Liver (tissue), 9 donors: Measurements from ENCODE around the gene SLC25A25. TPM values are rescaled to one million over a fixed set of nuclear protein-coding genes. Genes with fewer than 3 reads are reported as not detected.

Experiments used
- DNase-seq: peaks from one replicate; pipeline ENCODE4 v3.0.0-alpha.2; 2017; ENCODE audit warnings: low spot score
- H3K27ac ChIP-seq, 2 donors: one replicate each; pipeline ENCODE4 v1.7.0; 2013; ENCODE audit warnings: inconsistent platforms in 2 of 2, low read length in 2 of 2, control low read depth in 1 of 2, low read depth in 1 of 2, mild to moderate bottlenecking in 1 of 2
- H3K27me3 ChIP-seq, 4 donors: one replicate each; pipeline versions ENCODE4 v1.6.1 to v1.7.0; 2013; ENCODE audit warnings: low read length in 3 of 4, inconsistent platforms in 1 of 4, mild to moderate bottlenecking in 1 of 4, moderate library complexity in 1 of 4; ENCODE audit not compliant: control insufficient read depth in 4 of 4, insufficient read depth in 4 of 4
- H3K36me3 ChIP-seq, 4 donors: one replicate each; pipeline versions ENCODE4 v1.6.1 to v1.7.0; 2013; ENCODE audit warnings: low read length in 3 of 4, mild to moderate bottlenecking in 3 of 4, low read depth in 1 of 4, moderate library complexity in 1 of 4; ENCODE audit not compliant: control insufficient read depth in 4 of 4, insufficient read depth in 3 of 4
- H3K4me1 ChIP-seq, 4 donors: one replicate each; pipeline versions ENCODE4 v1.6.1 to v1.7.0; 2013; ENCODE audit warnings: low read length in 3 of 4, mild to moderate bottlenecking in 3 of 4, moderate library complexity in 1 of 4; ENCODE audit not compliant: control insufficient read depth in 4 of 4, insufficient read depth in 4 of 4
- H3K4me3 ChIP-seq, 3 donors: one replicate each; pipeline versions ENCODE4 v1.6.1 to v1.7.0; 2013; ENCODE audit warnings: low read length in 3 of 3, control low read depth in 1 of 3, low read depth in 1 of 3, mild to moderate bottlenecking in 1 of 3
- H3K9ac ChIP-seq, 2 donors: one replicate each; pipeline ENCODE4 v1.7.0; 2013; ENCODE audit warnings: low read length in 2 of 2, mild to moderate bottlenecking in 2 of 2, moderate library complexity in 2 of 2, control low read depth in 1 of 2, low read depth in 1 of 2
- H3K9me3 ChIP-seq, 4 donors: one replicate each; pipeline versions ENCODE4 v1.6.1 to v1.7.0; 2013; ENCODE audit warnings: low read length in 3 of 4; ENCODE audit not compliant: control insufficient read depth in 4 of 4
- EGR1 ChIP-seq, 2 donors: IDR thresholded peaks; 2 replicates each; pipeline ENCODE4 v1.6.1; 2016 to 2018; ENCODE audit warnings: antibody characterized with exemption in 2 of 2, low read depth in 2 of 2
- FOXA1 ChIP-seq: IDR thresholded peaks from 2 replicates; pipeline ENCODE4 v1.6.1; 2016; ENCODE audit warnings: antibody characterized with exemption
- FOXA2 ChIP-seq: IDR thresholded peaks from 2 replicates; pipeline ENCODE4 v1.6.1; 2016; ENCODE audit warnings: antibody characterized with exemption
- GABPA ChIP-seq, 2 donors: IDR thresholded peaks in 1 of 2; conservative IDR thresholded peaks in 1 of 2; 2 replicates each; pipeline ENCODE4 v1.6.1; 2016; ENCODE audit warnings: antibody characterized with exemption in 2 of 2, mild to moderate bottlenecking in 1 of 2, moderate library complexity in 1 of 2
- HNF4A ChIP-seq, 2 donors: conservative IDR thresholded peaks; 2 replicates each; pipeline ENCODE4 v1.6.1; 2016; ENCODE audit warnings: antibody characterized with exemption in 2 of 2, mild to moderate bottlenecking in 2 of 2
- HNF4G ChIP-seq: IDR thresholded peaks from 2 replicates; pipeline ENCODE4 v1.6.1; 2016; ENCODE audit warnings: antibody characterized with exemption
- JUND ChIP-seq, 2 donors: IDR thresholded peaks; 2 replicates each; pipeline ENCODE4 v1.6.1; 2016; ENCODE audit warnings: antibody characterized with exemption in 2 of 2
- MAX ChIP-seq: IDR thresholded peaks from 2 replicates; pipeline ENCODE4 v1.6.1; 2016; ENCODE audit warnings: antibody characterized with exemption
- NR2F2 ChIP-seq: IDR thresholded peaks from 2 replicates; pipeline ENCODE4 v1.6.1; 2016; ENCODE audit warnings: antibody characterized with exemption
- RAD21 ChIP-seq, 2 donors: IDR thresholded peaks; 2 replicates each; pipeline ENCODE4 v1.6.1; 2016; ENCODE audit warnings: antibody characterized with exemption in 2 of 2, mild to moderate bottlenecking in 2 of 2
- RXRA ChIP-seq, 2 donors: IDR thresholded peaks; 2 replicates each; pipeline ENCODE4 v1.6.1; 2017 to 2018; ENCODE audit warnings: antibody characterized with exemption in 2 of 2, mild to moderate bottlenecking in 1 of 2
- SP1 ChIP-seq: IDR thresholded peaks from 2 replicates; pipeline ENCODE4 v1.6.1; 2018; ENCODE audit warnings: antibody characterized with exemption, mild to moderate bottlenecking
- TAF1 ChIP-seq: conservative IDR thresholded peaks from 2 replicates; pipeline ENCODE4 v1.6.1; 2016; ENCODE audit warnings: antibody characterized with exemption, mild to moderate bottlenecking
- YY1 ChIP-seq: IDR thresholded peaks from 2 replicates; pipeline ENCODE4 v1.6.1; 2016; ENCODE audit warnings: antibody characterized with exemption, mild to moderate bottlenecking
- ZBTB33 ChIP-seq: IDR thresholded peaks from 2 replicates; pipeline ENCODE4 v1.6.1; 2016; ENCODE audit warnings: antibody characterized with exemption
- WGBS: extraction: QIAGEN DNeasy Blood & Tissue Kit; methylation state at CpG from one replicate; pipeline ENCODE4 v1.1.7; 2013; 5-methylcytosine and 5-hydroxymethylcytosine counted together
- polyA plus RNA-seq, 2 donors: library from polyadenylated mRNA; stranded (reverse) in 1 of 2; unstranded in 1 of 2; fragments of 200-250 nt in 1 of 2; fragments of >200 nt in 1 of 2; fragmentation: Nextera tagmentation in 1 of 2; extraction: Ambion mirVana in 1 of 2; gene quantifications; one replicate each; pipeline versions ENCODE4 v1.2.1 to v1.2.3, GENCODE V29; 2013 to 2015
- total RNA-seq, 2 donors: library from RNA; depleted of rRNA; stranded (reverse); fragments of >200 nt; gene quantifications; one replicate each; pipeline ENCODE4 v1.2.3, GENCODE V29; 2014
- TF ChIP-seq, protein P1 (sequence below): IDR thresholded peaks from 2 replicates; pipeline ENCODE4 v1.6.1; 2016; ENCODE audit warnings: antibody characterized with exemption, mild to moderate bottlenecking
- TF ChIP-seq, protein P2 (sequence below): IDR thresholded peaks from 2 replicates; pipeline ENCODE4 v1.6.1; 2016; ENCODE audit warnings: antibody characterized with exemption
- TF ChIP-seq, protein P3 (sequence below): fragments of 150-350 bp; IDR thresholded peaks from 2 replicates; pipeline ENCODE4 v1.5.1; 2017; ENCODE audit warnings: improper control_type of control experiment, low read depth, low read length; ENCODE audit not compliant: missing input control
- donor health status: healthy.
- donor health status: healthy.
- donor health status: healthy.
- donor health status: healthy.
- donor health status: healthy.

Gene SLC25A25
- total and polyA plus RNA-seq, 4 donors: 21.7 to 74.6 (median 39.3) TPM

- WGBS: 61% methylated on average over 4 of the region's 4 CpGs
- Histone ChIP-seq H3K9ac (no peak overlapping the region), H3K4me1 (peaks cover 2 to 13% (median 8%) of the 10 kb centered on the region in 4 donors), H3K4me3 (no peak overlapping the region), H3K27me3 (no peaks in the 10 kb centered on the region), H3K36me3 (no peaks in the 10 kb centered on the region), H3K9me3 (no peaks in the 10 kb centered on the region), H3K27ac (no peak overlapping the region)
- TF ChIP-seq JUND (IDR thresholded peaks at IDR 0.05) (no peak), RAD21 (IDR thresholded peaks at IDR 0.05) (no peak), EGR1 (IDR thresholded peaks at IDR 0.05; ENCODE audit: low read depth in 2 of 2) (no peak), ZBTB33 (no peak), MAX (no peak), HNF4A (conservative IDR thresholded peaks at IDR 0.05) (no peak), FOXA2 (no peak), RXRA (IDR thresholded peaks at IDR 0.05) (no peak), NR2F2 (no peak), YY1 (no peak), GABPA (IDR thresholded peaks at IDR 0.05 in 1 of 2, conservative IDR thresholded peaks at IDR 0.05 in 1 of 2) (no peak), SP1 (no peak), HNF4G (no peak), TAF1 (no peak), FOXA1 (no peak)
- TF ChIP-seq, protein P1, sequence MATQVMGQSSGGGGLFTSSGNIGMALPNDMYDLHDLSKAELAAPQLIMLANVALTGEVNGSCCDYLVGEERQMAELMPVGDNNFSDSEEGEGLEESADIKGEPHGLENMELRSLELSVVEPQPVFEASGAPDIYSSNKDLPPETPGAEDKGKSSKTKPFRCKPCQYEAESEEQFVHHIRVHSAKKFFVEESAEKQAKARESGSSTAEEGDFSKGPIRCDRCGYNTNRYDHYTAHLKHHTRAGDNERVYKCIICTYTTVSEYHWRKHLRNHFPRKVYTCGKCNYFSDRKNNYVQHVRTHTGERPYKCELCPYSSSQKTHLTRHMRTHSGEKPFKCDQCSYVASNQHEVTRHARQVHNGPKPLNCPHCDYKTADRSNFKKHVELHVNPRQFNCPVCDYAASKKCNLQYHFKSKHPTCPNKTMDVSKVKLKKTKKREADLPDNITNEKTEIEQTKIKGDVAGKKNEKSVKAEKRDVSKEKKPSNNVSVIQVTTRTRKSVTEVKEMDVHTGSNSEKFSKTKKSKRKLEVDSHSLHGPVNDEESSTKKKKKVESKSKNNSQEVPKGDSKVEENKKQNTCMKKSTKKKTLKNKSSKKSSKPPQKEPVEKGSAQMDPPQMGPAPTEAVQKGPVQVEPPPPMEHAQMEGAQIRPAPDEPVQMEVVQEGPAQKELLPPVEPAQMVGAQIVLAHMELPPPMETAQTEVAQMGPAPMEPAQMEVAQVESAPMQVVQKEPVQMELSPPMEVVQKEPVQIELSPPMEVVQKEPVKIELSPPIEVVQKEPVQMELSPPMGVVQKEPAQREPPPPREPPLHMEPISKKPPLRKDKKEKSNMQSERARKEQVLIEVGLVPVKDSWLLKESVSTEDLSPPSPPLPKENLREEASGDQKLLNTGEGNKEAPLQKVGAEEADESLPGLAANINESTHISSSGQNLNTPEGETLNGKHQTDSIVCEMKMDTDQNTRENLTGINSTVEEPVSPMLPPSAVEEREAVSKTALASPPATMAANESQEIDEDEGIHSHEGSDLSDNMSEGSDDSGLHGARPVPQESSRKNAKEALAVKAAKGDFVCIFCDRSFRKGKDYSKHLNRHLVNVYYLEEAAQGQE: no peak
- TF ChIP-seq, protein P2, sequence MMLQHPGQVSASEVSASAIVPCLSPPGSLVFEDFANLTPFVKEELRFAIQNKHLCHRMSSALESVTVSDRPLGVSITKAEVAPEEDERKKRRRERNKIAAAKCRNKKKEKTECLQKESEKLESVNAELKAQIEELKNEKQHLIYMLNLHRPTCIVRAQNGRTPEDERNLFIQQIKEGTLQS: no peak
- TF ChIP-seq, protein P3, sequence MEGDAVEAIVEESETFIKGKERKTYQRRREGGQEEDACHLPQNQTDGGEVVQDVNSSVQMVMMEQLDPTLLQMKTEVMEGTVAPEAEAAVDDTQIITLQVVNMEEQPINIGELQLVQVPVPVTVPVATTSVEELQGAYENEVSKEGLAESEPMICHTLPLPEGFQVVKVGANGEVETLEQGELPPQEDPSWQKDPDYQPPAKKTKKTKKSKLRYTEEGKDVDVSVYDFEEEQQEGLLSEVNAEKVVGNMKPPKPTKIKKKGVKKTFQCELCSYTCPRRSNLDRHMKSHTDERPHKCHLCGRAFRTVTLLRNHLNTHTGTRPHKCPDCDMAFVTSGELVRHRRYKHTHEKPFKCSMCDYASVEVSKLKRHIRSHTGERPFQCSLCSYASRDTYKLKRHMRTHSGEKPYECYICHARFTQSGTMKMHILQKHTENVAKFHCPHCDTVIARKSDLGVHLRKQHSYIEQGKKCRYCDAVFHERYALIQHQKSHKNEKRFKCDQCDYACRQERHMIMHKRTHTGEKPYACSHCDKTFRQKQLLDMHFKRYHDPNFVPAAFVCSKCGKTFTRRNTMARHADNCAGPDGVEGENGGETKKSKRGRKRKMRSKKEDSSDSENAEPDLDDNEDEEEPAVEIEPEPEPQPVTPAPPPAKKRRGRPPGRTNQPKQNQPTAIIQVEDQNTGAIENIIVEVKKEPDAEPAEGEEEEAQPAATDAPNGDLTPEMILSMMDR: no peak
- no peak for DNase-seq
Measured at GRCh38 chr9:128025736-128026135, 42.3 kb upstream of the SLC25A25 start.
